Amniotic epithelial cell (primary cell): ENCODE data around the gene C17orf107.

ENCODE experiments used
- DNase-seq: peaks from one replicate; pipeline ENCODE4 v3.0.0-alpha.2; 2010; ENCODE audit warnings: low read depth

Gene C17orf107

GRCh38 chr17:4934173-4934979, 35.0 kb downstream of the C17orf107 start:
- DNase-seq, result peak; percentile 59

- DNase-seq, result no peak
Observed at GRCh38 chr17:4935650-4936049, 36.3 kb downstream of the C17orf107 start.

GRCh38 chr17:4936436-4936835, 37.1 kb downstream of the C17orf107 start:
- no peak for DNase-seq

GRCh38 chr17:4937553-4937952, 38.2 kb downstream of the C17orf107 start:
- no peak for DNase-seq

GRCh38 chr17:4938069-4938491, 38.7 kb downstream of the C17orf107 start:
- DNase-seq, result no peak

- DNase-seq, result no peak
Observed at GRCh38 chr17:4938688-4939545, 39.6 kb downstream of the C17orf107 start.

- DNase-seq, result no peak
Observed at GRCh38 chr17:4939546-4939795, 40.1 kb downstream of the C17orf107 start.

- DNase-seq, result peak; percentile 99
Observed at GRCh38 chr17:4939796-4940554, 40.6 kb downstream of the C17orf107 start, which contains the start of the genes RNF167 and SLC25A11. Gene RNF167 (plus strand): TSS chr17:4940268. CDS start chr17:4940910, 642 bp downstream. Gene SLC25A11 (minus strand): TSS chr17:4940046. CDS start chr17:4939910, 136 bp downstream.

GRCh38 chr17:4940555-4941318, 41.4 kb downstream of the C17orf107 start:
- no peak for DNase-seq

GRCh38 chr17:4941319-4941610, 41.9 kb downstream of the C17orf107 start:
- no peak for DNase-seq

GRCh38 chr17:4942760-4943508, 43.6 kb downstream of the C17orf107 start:
- no peak for DNase-seq

- DNase-seq, result peak; percentile 52
Observed at GRCh38 chr17:4944163-4944553, 44.8 kb downstream of the C17orf107 start.

- DNase-seq, result no peak
Observed at GRCh38 chr17:4944554-4945175, 45.3 kb downstream of the C17orf107 start.

GRCh38 chr17:4945176-4945943, 46.0 kb downstream of the C17orf107 start:
- peak; percentile 87 for DNase-seq

- no peak for DNase-seq
Observed at GRCh38 chr17:4945944-4946280, 46.6 kb downstream of the C17orf107 start.

- no peak for DNase-seq
Observed at GRCh38 chr17:4946312-4946976, 47.1 kb downstream of the C17orf107 start.

GRCh38 chr17:4947010-4947410, 47.7 kb downstream of the C17orf107 start:
- DNase-seq, result no peak

- peak; percentile 54 for DNase-seq
Observed at GRCh38 chr17:4947411-4948165, 48.3 kb downstream of the C17orf107 start.
